Measurements from ENCODE around the gene VMAC. TPM values are rescaled to one million over a fixed set of nuclear protein-coding genes. Genes with fewer than 3 reads are reported as not detected.
A peak's percentile ranks its signal among the peaks of the same experiment; 100 is the strongest.

VMAC gene
- total and polyA plus RNA-seq, 2 of the 13 experiments (the other 11 are each of a cell fraction or from before 2014, with no cell fraction given) = 2.4 TPM

- TF ChIP-seq ZNF282 (IDR thresholded peaks at IDR 0.05; ENCODE audit: partially characterized antibody) (no peak), ZNF660 (CRISPR knock-in tag; IDR thresholded peaks at IDR 0.05; ENCODE audit: borderline replicate concordance, low read depth) (no peak), NFAT5 (CRISPR knock-in tag; IDR thresholded peaks at IDR 0.05) (no peak), ZNF773 (CRISPR knock-in tag; IDR thresholded peaks at IDR 0.05; ENCODE audit: borderline replicate concordance) (no peak), YEATS4 (CRISPR knock-in tag; IDR thresholded peaks at IDR 0.05; ENCODE audit: borderline replicate concordance) (peak; percentile 68; the same call in 1 of the 2 replicates), ZNF207 (IDR thresholded peaks at IDR 0.05; ENCODE audit: borderline replicate concordance) (no peak), FOXO1 (CRISPR knock-in tag; IDR thresholded peaks at IDR 0.05) (peak; percentile 91), KDM2A (CRISPR knock-in tag; IDR thresholded peaks at IDR 0.05; ENCODE audit: borderline replicate concordance, low read depth) (peak; percentile 46; the same call in 1 of the 2 replicates), ZSCAN29 (CRISPR knock-in tag; conservative IDR thresholded peaks at IDR 0.05) (no peak), XRCC5 (optimal IDR thresholded peaks at IDR 0.05; ENCODE audit: low read length) (peak; percentile 54), THAP8 (CRISPR knock-in tag; IDR thresholded peaks at IDR 0.05; ENCODE audit: borderline replicate concordance) (no peak), ZNF33B (CRISPR knock-in tag; IDR thresholded peaks at IDR 0.05) (no peak), SOX13 (IDR thresholded peaks at IDR 0.05) (peak; percentile 59; the same call in 1 of the 2 replicates), SOX13 (CRISPR knock-in tag; conservative IDR thresholded peaks at IDR 0.05 in 1 of 2, IDR thresholded peaks at IDR 0.05 in 1 of 2) (peak in 1 of 2 experiments; percentile 87; a peak in 2 of 4 replicates), KDM3A (CRISPR knock-in tag; IDR thresholded peaks at IDR 0.05; ENCODE audit: low read depth) (no peak), JUN (CRISPR knock-in tag; IDR thresholded peaks at IDR 0.05) (no peak), SOX5 (CRISPR knock-in tag; IDR thresholded peaks at IDR 0.05; ENCODE audit: borderline replicate concordance) (peak; percentile 81; the same call in 1 of the 2 replicates), GPBP1L1 (CRISPR knock-in tag; IDR thresholded peaks at IDR 0.05) (no peak), TEAD3 (CRISPR knock-in tag; optimal IDR thresholded peaks at IDR 0.05; ENCODE audit: borderline replicate concordance) (peak; percentile 88), GTF3A (CRISPR knock-in tag; conservative IDR thresholded peaks at IDR 0.05) (no peak)
- TF ChIP-seq, protein P1, sequence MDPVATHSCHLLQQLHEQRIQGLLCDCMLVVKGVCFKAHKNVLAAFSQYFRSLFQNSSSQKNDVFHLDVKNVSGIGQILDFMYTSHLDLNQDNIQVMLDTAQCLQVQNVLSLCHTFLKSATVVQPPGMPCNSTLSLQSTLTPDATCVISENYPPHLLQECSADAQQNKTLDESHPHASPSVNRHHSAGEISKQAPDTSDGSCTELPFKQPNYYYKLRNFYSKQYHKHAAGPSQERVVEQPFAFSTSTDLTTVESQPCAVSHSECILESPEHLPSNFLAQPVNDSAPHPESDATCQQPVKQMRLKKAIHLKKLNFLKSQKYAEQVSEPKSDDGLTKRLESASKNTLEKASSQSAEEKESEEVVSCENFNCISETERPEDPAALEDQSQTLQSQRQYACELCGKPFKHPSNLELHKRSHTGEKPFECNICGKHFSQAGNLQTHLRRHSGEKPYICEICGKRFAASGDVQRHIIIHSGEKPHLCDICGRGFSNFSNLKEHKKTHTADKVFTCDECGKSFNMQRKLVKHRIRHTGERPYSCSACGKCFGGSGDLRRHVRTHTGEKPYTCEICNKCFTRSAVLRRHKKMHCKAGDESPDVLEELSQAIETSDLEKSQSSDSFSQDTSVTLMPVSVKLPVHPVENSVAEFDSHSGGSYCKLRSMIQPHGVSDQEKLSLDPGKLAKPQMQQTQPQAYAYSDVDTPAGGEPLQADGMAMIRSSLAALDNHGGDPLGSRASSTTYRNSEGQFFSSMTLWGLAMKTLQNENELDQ (CRISPR knock-in tag; IDR thresholded peaks at IDR 0.05; ENCODE audit: borderline replicate concordance) = no peak
These were observed 24.0 kb upstream of the VMAC start (continued) for GRCh38 chr19:5880604-5881078.
